HEK293 (cell line): ENCODE data around the gene FIGN.

ENCODE experiments used
- CTCF ChIA-PET: fragments of 350-600 bp; formaldehyde crosslinking; extraction: SDS; loops from one replicate; lab custom pipeline; 2021; ENCODE audit warnings: antibody characterized with exemption; lab: Yijun Ruan, JAX
- POLR2A ChIA-PET: fragments of 300-600 bp; formaldehyde crosslinking; extraction: SDS; loops from one replicate; lab custom pipeline; 2020; ENCODE audit warnings: antibody characterized with exemption, inconsistent platforms; lab: Yijun Ruan, JAX
- H3K27ac ChIP-seq: fragments of 200-500 bp; sonication (Bioruptor generic); 2 replicates; pipeline ENCODE4 v1.5.1; 2014; ENCODE audit warnings: low read depth, low read length, control low read depth, inconsistent platforms; ENCODE audit errors: extremely low read depth
- H3K36me3 ChIP-seq, 2 experiments: fragments of 200-500 bp in 1 of 2; sonication (Bioruptor generic) in 1 of 2; 1 replicate in 1 of 2; 2 replicates in 1 of 2; pipeline ENCODE4 v1.5.1; 2014 to 2017; ENCODE audit warnings: inconsistent platforms in 2 of 2, low read length in 2 of 2; ENCODE audit not compliant: control insufficient read depth in 2 of 2, insufficient read depth in 1 of 2
- H3K4me1 ChIP-seq: fragments of 200-500 bp; sonication (Bioruptor generic); 2 replicates; pipeline ENCODE4 v1.5.1; 2014; ENCODE audit warnings: mild to moderate bottlenecking, low read length, inconsistent platforms; ENCODE audit not compliant: control insufficient read depth, insufficient read depth
- H3K4me3 ChIP-seq: 2 replicates; pipeline ENCODE4 v1.5.1; 2011; ENCODE audit warnings: low read depth, mild to moderate bottlenecking, control low read depth, low read length, moderate library complexity
- H3K9me3 ChIP-seq: fragments of 200-500 bp; sonication (Bioruptor generic); 2 replicates; pipeline ENCODE4 v1.5.1; 2014; ENCODE audit warnings: low read depth, low read length, inconsistent platforms; ENCODE audit not compliant: control insufficient read depth, insufficient read depth
- BCL11A ChIP-seq: fragments of 450-650 bp; formaldehyde crosslinking; IDR thresholded peaks from 2 replicates; pipeline ENCODE4 v1.5.1; 2016; ENCODE audit warnings: low read depth, missing biosample characterization, missing genetic modification characterization
- IKZF3 ChIP-seq: fragments of 450-650 bp; IDR thresholded peaks from 2 replicates; pipeline ENCODE4 v1.5.0; 2018; ENCODE audit warnings: missing biosample characterization, mild to moderate bottlenecking, missing genetic modification characterization, moderate library complexity
- MEIS1 ChIP-seq: sonication (generic); formaldehyde crosslinking; IDR thresholded peaks from 2 replicates; pipeline ENCODE4 v1.8.1; 2022; ENCODE audit warnings: missing genetic modification reagents, mild to moderate bottlenecking, borderline replicate concordance
- MZF1 ChIP-seq: fragments of 450-650 bp; formaldehyde crosslinking; IDR thresholded peaks from 2 replicates; pipeline ENCODE4 v1.5.1; 2017; ENCODE audit warnings: missing biosample characterization, missing genetic modification characterization, borderline replicate concordance
- OVOL3 ChIP-seq: fragments of 450-650 bp; formaldehyde crosslinking; IDR thresholded peaks from 2 replicates; pipeline ENCODE4 v1.5.1; 2016; ENCODE audit warnings: missing biosample characterization, missing genetic modification characterization
- PRDM10 ChIP-seq: fragments of 450-650 bp; formaldehyde crosslinking; IDR thresholded peaks from 2 replicates; pipeline ENCODE4 v1.5.1; 2016; ENCODE audit warnings: missing biosample characterization, missing genetic modification characterization
- SCRT1 ChIP-seq: fragments of 450-650 bp; formaldehyde crosslinking; IDR thresholded peaks from 2 replicates; pipeline ENCODE4 v1.5.1; 2016; ENCODE audit warnings: missing biosample characterization, missing genetic modification characterization, borderline replicate concordance
- ZBTB17 ChIP-seq: fragments of 450-650 bp; formaldehyde crosslinking; IDR thresholded peaks from 2 replicates; pipeline ENCODE4 v1.5.1; 2016; ENCODE audit warnings: missing biosample characterization, missing genetic modification characterization
- ZFP69B ChIP-seq: fragments of 450-650 bp; formaldehyde crosslinking; IDR thresholded peaks from 2 replicates; pipeline ENCODE4 v1.5.1; 2016; ENCODE audit warnings: missing biosample characterization, missing genetic modification characterization
- ZNF10 ChIP-seq: fragments of 450-650 bp; formaldehyde crosslinking; IDR thresholded peaks from 2 replicates; pipeline ENCODE4 v1.5.1; 2017; ENCODE audit warnings: missing biosample characterization, missing genetic modification characterization
- ZNF2 ChIP-seq: fragments of 450-650 bp; formaldehyde crosslinking; IDR thresholded peaks from 2 replicates; pipeline ENCODE4 v1.5.1; 2016; ENCODE audit warnings: missing biosample characterization, missing genetic modification characterization
- ZNF26 ChIP-seq: fragments of 450-650 bp; formaldehyde crosslinking; IDR thresholded peaks from 2 replicates; pipeline ENCODE4 v1.5.1; 2016; ENCODE audit warnings: missing biosample characterization, missing genetic modification characterization
- ZNF335 ChIP-seq: fragments of 450-650 bp; formaldehyde crosslinking; conservative IDR thresholded peaks from 2 replicates; pipeline ENCODE4 v1.5.1; 2016; ENCODE audit warnings: missing biosample characterization, missing genetic modification characterization
- ZNF394 ChIP-seq: fragments of 450-650 bp; formaldehyde crosslinking; IDR thresholded peaks from 2 replicates; pipeline ENCODE4 v1.5.1; 2016; ENCODE audit warnings: missing biosample characterization, missing genetic modification characterization, mild to moderate bottlenecking, moderate library complexity, borderline replicate concordance
- ZNF623 ChIP-seq: fragments of 450-650 bp; formaldehyde crosslinking; IDR thresholded peaks from 2 replicates; pipeline ENCODE4 v1.5.1; 2016; ENCODE audit warnings: missing biosample characterization, missing genetic modification characterization
- ZNF660 ChIP-seq: fragments of 450-650 bp; IDR thresholded peaks from 2 replicates; pipeline ENCODE4 v1.5.1; 2018; ENCODE audit warnings: missing biosample characterization, mild to moderate bottlenecking, missing genetic modification characterization
- ZNF670 ChIP-seq: fragments of 450-650 bp; formaldehyde crosslinking; IDR thresholded peaks from 2 replicates; pipeline ENCODE4 v1.5.1; 2016; ENCODE audit warnings: missing biosample characterization, missing genetic modification characterization, low read depth
- ZXDB ChIP-seq: fragments of 450-650 bp; formaldehyde crosslinking; IDR thresholded peaks from 2 replicates; pipeline ENCODE4 v1.5.1; 2016; ENCODE audit warnings: missing biosample characterization, missing genetic modification characterization
- TF ChIP-seq, protein P1 (sequence below): fragments of 450-650 bp; formaldehyde crosslinking; IDR thresholded peaks from 2 replicates; pipeline ENCODE4 v1.5.1; 2017; ENCODE audit warnings: missing biosample characterization, missing genetic modification characterization
- TF ChIP-seq, protein P2 (sequence below): fragments of 450-650 bp; formaldehyde crosslinking; IDR thresholded peaks from 2 replicates; pipeline ENCODE4 v1.5.1; 2016; ENCODE audit warnings: missing biosample characterization, missing genetic modification characterization

The FIGN gene

DNA sequence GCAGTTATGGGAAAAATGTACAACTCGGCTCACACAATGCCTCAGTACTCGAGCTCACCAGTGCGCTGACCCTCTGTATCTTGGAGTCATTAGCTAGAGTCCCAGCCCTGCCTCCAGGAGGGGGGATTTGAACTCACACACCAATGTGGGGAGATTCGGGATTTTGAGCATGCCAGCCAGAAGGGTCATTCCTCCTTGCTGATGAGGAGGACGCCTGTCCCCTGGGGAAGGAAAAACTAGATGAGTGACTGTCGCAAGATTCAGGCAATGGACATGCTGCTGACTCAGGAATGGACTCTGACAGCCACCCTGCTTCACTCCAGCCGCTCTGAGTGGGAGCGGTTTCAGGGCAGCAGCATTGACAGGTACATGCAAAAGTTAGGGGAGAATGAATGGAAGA is 20.6 kb downstream of the FIGN start:
- CTCF ChIA-PET = no interaction called here
- peak; percentile 61; the same call in 1 of the 2 replicates for TF ChIP-seq MZF1 (tag by site-specific recombination)
- no peak for TF ChIP-seq SCRT1 (tag by site-specific recombination)
- TF ChIP-seq ZBTB17 = peak; percentile 41; the same call in 1 of the 2 replicates
- TF ChIP-seq ZNF670 (tag by site-specific recombination) = no peak
- no peak for TF ChIP-seq MEIS1 (CRISPR knock-in tag)
- no peak for TF ChIP-seq ZXDB (tag by site-specific recombination)
- TF ChIP-seq ZNF394 (tag by site-specific recombination) = no peak
- no peak for TF ChIP-seq BCL11A
- TF ChIP-seq IKZF3 (tag by site-specific recombination) = no peak
- TF ChIP-seq ZNF26 = no peak
- Histone ChIP-seq H3K36me3 (no peaks in the 10 kb centered on the region), H3K27ac (no peak overlapping the region), H3K9me3 (no peaks in the 10 kb centered on the region), H3K4me3 (no peak overlapping the region), H3K4me1 (peaks cover 32% of the 10 kb centered on the region)
- POLR2A ChIA-PET = no interaction called here

- H3K4me3 ChIP-seq = no peak overlapping the region
- TF ChIP-seq OVOL3 (tag by site-specific recombination) = 0 out of 2 replicates have a peak, but pooled peaks have one; percentile 28
- peak; percentile 54 for TF ChIP-seq ZNF335 (tag by site-specific recombination)
- peak; percentile 74 for TF ChIP-seq PRDM10 (tag by site-specific recombination)
- no peak for TF ChIP-seq ZNF623 (tag by site-specific recombination)
- TF ChIP-seq ZFP69B (tag by site-specific recombination) = 0 out of 2 replicates have a peak, but pooled peaks have one; percentile 23
- TF ChIP-seq, protein P1, sequence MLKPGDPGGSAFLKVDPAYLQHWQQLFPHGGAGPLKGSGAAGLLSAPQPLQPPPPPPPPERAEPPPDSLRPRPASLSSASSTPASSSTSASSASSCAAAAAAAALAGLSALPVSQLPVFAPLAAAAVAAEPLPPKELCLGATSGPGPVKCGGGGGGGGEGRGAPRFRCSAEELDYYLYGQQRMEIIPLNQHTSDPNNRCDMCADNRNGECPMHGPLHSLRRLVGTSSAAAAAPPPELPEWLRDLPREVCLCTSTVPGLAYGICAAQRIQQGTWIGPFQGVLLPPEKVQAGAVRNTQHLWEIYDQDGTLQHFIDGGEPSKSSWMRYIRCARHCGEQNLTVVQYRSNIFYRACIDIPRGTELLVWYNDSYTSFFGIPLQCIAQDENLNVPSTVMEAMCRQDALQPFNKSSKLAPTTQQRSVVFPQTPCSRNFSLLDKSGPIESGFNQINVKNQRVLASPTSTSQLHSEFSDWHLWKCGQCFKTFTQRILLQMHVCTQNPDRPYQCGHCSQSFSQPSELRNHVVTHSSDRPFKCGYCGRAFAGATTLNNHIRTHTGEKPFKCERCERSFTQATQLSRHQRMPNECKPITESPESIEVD (tag by site-specific recombination) = 0 out of 2 replicates have a peak, but pooled peaks have one; percentile 14
- TF ChIP-seq ZNF2 (tag by site-specific recombination) = no peak
- TF ChIP-seq, protein P2, sequence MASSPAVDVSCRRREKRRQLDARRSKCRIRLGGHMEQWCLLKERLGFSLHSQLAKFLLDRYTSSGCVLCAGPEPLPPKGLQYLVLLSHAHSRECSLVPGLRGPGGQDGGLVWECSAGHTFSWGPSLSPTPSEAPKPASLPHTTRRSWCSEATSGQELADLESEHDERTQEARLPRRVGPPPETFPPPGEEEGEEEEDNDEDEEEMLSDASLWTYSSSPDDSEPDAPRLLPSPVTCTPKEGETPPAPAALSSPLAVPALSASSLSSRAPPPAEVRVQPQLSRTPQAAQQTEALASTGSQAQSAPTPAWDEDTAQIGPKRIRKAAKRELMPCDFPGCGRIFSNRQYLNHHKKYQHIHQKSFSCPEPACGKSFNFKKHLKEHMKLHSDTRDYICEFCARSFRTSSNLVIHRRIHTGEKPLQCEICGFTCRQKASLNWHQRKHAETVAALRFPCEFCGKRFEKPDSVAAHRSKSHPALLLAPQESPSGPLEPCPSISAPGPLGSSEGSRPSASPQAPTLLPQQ (tag by site-specific recombination) = peak; percentile 27; the same call in 1 of the 2 replicates
- peak; percentile 95 for TF ChIP-seq ZNF10
- TF ChIP-seq ZNF660 (tag by site-specific recombination) = 0 out of 2 replicates have a peak, but pooled peaks have one; percentile 13
- TF ChIP-seq, all 188 proteins: peak for 8
- peaks cover 32% of the 10 kb centered on the region for H3K4me1 ChIP-seq
- ChIA-PET POLR2A (interaction anchor here (1.0 kb wide), 1 partner anchor 22 kb away, joined by 4 read pairs; the partner anchor contains the start of gene FIGN), CTCF (interaction anchor here (0.6 kb wide), 1 partner anchor 584 kb away, joined by 3 read pairs; no protein-coding TSS in a partner anchor)
- no peaks in the 10 kb centered on the region for H3K36me3 ChIP-seq
- H3K27ac ChIP-seq = no peak overlapping the region
- no peaks in the 10 kb centered on the region for H3K9me3 ChIP-seq
Measured at GRCh38 chr2:163713534-163714311, 22.1 kb downstream of the FIGN start.
